Measurements from ENCODE around the gene DNASE1L1. TPM values are rescaled to one million over a fixed set of nuclear protein-coding genes. Genes with fewer than 3 reads are reported as not detected.

The DNASE1L1 gene
- total RNA-seq, 1 donor from 2014 or later = 134 TPM

DNA sequence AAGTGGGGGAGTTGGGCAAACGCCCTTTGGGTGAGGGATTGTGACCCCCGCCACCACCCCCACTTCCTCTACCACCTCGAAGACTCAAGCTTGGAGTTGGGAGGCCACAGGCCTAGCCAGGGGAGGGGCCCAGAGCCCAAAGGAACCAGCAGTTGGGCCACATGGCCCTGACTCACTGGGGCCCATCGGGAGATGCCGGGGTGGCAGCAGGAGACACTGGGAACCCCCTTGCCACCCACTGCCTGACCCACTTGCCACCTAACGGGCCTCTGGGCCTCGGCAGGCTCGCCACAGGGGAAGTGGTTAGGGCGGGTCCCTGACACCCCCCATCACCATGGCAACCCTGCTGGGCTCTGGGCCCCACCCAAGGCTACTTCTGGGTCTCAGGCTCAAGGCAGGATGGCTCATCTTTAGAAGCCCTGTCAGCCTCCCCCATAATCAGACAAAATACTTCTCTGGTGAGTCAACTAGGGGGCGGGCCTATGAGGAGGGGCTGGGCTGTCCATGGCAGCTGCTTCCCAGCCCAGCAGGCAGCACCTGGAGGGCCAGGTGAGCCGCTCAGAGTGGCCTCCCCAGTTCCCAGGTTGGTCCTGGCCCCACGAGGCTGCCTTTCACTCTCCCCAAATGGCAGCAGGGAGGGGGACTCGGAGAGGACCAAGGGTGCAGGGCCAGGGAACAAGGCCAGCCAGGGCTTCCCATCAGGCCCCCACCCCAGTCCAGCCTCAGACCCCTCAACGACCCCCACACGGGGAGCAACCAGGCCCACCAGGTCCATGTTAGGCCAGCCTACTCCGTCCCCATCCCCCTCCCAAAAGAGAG lies 40.2 kb downstream of the DNASE1L1 start:
- peak; percentile 53 for DNase-seq (ENCODE audit: low read depth, low spot score)

DNA sequence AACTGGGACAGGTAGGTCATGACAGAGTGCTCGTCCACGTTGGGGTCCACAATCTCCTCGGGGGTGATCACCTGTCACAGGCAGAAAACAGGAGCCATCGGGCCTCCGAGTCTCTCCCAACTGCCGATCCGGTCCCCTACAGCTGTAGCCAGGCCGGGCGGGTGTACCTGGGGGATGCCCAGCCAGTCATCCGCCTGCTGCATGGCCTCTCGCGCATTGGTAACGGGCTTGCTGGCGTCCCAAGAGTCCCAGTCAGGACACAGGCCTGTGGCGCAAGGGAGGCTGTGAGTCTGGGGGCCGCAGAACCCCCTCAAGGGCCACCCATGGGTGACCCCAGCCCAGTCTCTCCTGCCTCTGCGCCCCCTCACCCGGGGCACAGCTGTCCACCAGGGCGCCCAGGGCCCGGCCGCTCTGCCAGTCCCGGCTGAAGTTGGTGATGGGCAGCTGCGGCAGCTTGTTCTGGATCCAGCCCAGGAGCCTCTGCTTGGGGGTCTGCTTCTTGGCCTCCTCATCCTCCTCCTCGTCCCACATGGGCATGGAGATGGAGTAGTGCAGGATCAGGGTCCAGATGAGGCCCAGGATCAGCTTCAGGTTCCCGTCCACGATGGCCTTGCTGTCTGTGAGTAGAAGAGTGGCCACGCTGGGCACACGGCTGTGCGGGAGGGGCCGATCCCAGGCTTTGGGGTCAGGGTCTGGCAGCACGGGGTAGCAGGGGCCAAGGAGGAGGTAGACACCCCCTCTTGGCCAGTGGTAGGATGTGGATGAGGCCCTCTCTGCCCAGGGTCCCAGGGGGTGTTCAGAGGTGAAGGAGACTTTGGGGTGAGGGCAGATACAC lies 41.4 kb downstream of the DNASE1L1 start:
- no peak for DNase-seq (ENCODE audit: low read depth, low spot score)

DNA sequence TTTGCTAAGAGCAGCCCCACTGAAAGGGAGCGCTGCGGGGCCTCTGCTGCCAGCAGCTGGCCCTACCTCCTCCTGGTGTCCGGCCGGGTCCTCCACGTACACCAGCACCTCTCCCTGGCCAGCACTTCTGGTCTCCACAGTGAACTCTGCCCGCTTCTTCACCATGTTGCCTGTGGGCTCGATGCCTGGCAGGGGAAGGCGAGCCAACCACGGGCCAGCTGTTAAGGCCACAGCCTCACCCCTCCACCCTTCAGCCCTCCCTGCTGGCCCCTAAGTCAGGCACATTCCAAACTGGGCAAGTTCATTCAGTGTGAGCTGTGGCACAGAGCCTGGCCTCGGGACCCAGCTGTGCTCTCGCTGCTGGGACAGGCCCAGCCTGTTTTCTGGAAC lies 42.4 kb downstream of the DNASE1L1 start:
- no peak for DNase-seq (ENCODE audit: low read depth, low spot score)

DNA sequence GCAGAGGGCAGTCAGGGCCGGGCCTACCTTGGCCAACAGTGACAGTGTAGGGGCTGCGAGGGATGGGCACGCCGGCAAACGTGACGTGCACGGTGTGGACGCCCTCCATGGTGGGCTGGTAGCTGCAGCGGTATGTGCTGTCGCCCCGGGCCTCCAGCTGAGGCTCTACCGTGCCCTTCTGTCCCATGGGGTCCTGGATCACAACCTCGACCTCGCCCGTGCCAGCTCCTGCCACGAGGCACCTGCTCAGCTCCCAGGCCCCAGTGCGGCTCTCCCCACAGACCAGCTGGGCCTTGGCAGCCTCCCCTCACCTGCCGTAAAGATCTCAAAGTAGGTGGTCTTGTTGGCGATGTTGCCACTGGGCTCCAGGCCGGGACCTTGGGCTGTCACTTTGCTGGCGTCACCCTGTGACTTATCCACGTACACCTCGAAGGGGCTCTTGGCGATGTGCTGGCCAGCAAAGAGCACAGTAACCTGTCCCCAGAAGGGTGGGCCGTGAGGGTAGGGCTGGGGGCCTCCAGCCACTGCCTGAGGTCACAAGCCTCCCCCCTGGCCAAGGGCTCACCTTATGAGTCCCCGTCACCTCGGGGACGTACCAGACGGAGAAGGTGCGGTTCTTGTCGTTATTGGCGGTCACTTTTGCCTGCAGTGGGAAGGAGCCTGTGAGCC lies 42.9 kb downstream of the DNASE1L1 start:
- DNase-seq (ENCODE audit: low read depth, low spot score) = no peak

DNA sequence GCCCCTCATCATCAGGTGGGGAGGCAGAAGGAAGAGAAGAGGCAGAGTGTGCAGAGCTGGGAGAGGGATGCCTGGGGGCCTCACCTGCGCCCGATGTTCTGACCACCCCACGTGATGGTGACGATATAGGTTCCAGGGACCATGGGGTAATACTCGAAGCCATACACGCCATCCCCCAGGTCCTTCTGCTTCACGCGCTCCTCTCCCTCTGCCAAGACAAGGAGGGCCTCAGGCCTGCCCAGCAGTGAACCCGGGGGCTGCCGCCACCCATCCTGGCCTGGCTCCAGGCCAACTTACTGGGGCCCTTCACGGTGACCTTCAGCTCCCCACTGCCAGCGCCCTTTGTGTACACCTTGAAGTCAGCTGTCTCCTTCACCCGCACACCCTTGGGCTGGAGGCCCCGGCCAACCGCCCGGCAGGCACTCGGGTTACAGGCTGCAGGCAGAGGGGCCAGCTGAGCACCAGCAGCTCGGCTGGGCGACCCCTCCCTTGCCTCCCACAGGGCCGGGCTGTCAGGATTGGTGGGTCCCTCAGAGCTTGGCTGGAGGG lies 43.9 kb downstream of the DNASE1L1 start:
- no peak for DNase-seq (ENCODE audit: low read depth, low spot score)

DNA sequence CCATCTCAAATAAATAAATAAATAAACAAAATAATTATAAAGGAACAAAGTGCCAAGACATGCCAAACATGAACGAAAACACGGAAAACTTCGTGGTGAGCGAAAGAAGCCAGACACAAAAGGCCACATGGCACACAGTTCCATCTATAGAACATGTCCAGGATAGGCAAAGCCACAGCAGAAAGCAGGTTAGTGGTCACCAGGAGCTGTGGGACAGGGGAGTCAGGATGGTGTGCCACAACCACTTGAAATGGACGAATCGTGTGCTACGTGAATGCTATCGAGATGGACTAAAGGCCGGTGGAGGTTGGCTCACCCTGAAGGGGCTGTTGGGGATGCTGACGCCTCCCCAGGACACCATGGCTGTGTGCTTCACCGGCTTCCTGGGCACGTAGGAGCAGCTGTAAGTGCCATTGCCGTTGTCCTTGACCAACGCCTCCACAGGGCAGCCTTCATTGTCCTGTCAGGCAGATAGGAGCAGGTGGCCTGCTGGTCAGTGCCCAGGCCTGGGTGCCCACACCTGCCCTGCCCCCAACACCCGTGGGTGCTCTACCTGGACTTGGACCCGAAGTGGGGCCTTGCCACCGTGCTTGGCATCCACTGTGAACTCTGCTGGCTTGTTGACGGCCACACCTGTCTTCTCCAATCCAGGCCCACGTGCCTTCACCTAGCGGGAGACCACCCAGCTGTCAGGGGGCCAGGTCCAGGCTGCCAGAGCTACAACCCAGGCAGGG lies 45.2 kb downstream of the DNASE1L1 start:
- no peak for DNase-seq (ENCODE audit: low read depth, low spot score)

DNA sequence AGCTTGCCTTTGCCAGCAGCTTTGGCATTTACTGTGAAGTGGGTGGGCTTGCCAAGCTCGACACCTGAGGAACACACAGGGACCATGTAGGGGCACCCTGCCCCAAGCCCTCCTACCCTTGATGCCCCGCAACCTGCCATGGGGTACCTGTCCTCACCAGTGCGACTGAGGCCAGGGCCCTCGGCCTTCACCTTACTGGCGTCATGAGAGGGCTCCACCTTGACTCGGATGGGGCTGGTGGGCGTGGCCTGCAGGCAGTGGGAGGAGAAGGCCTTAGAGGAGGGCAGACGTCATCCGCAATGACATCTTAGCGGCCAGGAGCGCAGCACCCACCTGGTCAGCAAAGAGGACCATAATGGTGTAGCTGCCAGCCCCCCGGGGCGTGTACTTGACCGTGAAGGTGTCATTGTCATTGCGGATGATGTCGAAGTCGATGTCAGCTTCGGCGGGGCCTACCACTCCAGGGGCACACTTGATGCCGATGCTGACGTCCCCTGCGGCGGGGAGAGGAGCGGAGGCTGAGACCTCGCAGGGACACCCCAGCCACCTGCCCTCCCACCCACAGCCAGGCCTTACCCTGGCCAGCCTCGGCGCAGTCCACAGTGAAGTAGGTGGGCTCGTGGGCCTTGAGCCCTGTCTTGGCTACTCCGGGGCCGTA lies 46.8 kb downstream of the DNASE1L1 start:
- no peak for DNase-seq (ENCODE audit: low read depth, low spot score)

DNA sequence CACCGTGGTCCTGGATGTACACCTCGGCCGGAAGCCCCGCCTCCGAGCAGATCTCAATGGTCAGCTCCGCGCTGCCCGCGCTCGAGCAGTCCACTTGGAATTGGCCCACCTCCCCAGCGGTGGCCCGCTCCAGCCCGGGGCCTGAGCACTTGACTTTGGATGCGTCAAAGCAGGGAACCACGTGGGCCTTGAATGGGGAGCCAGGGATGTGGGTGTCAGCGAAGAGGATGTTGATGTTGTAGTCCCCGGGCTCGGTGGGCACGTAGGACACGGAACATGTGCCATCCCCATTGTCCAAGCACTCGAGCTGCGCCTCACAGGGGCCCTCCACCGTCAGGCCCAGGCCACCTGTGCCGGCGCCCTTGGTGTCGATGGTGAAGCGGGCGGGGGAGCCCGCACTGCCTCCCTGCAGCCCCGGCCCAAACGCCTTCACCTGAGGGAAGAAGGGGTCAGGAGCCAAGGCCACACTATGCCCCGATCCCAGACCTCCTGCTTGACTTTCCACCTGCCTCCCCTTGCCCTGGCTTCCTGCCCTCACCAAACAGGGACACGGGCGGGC lies 48.8 kb downstream of the DNASE1L1 start:
- DNase-seq (ENCODE audit: low read depth, low spot score) = no peak

DNA sequence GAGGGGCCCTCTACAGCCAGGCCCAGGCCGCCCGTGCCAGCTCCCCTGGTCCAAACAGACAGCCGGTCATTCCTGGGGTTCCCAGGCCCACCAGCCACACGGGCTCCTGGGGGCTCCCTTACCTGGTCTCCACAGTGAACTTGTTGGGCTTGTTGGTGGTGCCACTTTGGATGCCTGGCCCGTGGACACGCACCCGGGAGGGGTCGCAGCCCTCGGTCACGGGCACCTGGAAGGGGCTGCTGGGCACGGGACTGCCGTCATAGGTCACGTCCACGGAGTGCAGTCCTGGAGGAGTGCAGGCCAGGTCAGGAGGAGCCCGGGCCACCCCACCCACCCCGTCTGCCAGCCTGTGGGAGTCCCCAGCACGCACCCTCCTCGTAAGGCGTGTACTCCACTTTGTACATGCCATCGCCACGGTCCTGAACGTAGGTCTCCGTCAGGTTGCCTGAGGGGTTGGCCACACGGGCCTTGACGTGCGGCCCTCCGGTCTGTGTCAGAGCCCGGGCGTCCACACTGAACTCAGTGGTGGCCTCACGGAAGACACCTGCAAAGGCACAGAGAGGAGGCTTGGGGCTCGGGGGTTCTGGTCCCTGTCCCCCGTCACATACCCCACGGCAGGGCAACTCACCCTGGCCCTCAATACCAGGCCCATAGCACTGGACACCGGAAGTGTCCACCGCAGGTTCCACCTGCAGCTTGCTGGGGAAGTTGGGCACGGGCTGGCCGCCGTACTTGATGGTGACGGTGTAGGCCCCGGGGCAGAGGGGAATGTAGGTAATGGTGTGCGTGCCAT lies 49.5 kb downstream of the DNASE1L1 start:
- no peak for DNase-seq (ENCODE audit: low read depth, low spot score)

DNA sequence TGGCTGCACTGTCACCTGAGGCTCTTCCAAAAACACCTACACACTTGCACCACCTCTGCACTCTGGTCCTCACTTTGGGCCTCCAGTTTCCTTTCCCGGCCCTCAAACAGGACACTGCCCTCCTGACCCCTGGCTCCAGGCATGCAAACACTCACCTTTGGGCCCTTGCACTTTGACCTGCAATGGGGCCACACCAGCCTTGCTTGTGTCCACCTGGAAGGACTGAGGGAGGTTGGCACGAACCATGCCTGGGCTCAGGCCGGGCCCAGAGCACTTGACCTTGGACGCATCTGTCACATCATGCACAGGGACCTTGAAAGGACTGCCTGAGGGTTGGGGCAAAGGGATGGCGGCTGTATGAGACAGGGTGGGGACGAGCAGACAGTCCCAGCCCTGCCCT lies 50.2 kb downstream of the DNASE1L1 start:
- DNase-seq (ENCODE audit: low read depth, low spot score) = no peak

DNA sequence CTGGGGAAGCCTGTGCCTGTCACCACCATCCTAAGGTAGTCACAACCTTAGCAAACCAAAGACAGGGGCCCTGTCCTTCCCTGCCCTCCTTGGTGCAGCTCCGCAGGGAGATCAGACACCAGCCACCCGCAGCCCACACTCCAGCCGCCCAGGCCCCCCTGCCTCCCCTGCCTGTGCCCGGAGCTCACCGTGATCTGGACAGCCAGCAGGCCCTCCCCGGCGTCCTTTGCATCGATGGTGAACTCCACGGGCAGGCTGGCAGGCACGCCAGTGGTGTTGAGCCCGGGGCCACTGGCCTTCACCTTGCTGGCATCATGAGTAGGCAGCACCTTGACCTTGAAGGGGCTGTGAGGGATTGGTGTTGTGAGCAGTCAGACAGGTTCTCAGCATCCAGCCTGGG lies 51.0 kb downstream of the DNASE1L1 start:
- DNase-seq (ENCODE audit: low read depth, low spot score) = no peak

DNA sequence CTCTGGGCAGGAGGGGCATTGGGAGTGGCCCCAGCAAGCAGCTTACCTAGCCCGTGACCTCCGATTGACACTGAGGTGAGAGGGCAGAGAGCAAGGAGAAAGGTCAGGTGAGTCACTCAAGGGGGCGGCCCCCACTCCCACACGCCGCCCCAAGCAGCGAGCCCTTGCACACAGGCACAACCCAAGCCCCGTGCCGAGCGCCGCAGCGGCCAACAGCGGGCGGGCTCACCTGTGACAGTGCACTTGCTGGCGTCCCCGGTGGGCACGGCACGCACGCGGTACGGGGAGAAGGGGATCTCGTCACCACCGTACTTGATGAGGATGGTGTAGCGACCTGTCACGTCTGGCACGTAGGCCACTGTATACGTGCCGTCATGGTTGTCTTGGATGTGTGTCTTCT lies 51.8 kb downstream of the DNASE1L1 start:
- no peak for DNase-seq (ENCODE audit: low read depth, low spot score)

DNA sequence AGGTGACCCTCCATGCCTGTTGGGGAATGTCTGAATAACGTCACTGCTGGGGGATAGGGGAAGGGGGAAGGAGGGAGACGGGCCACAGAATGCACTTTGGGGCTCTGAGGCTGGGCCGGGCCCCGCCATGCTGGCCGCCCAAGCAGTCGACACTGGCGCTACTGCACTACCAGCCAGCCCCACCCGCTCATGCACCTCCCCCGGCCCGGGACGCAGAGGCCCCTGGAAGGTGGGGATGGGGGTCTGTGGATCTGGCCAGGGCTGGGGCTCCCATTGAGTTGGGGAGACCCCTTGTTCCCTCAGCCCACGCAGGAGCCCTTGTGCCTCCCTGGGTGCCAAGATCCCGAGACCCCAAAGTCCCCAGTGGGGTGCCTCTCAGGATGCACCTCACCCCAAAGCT lies 52.5 kb downstream of the DNASE1L1 start:
- DNase-seq (ENCODE audit: low read depth, low spot score) = no peak

DNA sequence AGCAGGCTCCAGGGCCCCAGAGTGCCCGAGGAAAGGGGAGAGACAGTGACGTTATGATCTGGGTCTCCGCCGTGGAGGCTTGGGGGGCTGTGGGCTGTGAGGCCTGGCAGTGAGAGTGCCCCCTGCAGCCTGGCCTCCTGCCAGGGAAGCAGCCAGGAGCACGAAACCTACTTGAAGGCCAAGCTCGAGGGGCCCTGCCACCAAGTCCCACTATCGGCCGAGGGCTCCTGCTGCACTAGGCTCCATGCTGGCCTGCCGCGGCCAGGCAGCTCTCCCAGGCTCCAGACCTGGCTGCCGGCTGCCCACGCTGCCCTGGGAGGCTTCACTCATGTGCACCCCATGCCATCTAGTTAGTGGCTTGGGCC lies 53.3 kb downstream of the DNASE1L1 start:
- no peak for DNase-seq (ENCODE audit: low read depth, low spot score)

DNA sequence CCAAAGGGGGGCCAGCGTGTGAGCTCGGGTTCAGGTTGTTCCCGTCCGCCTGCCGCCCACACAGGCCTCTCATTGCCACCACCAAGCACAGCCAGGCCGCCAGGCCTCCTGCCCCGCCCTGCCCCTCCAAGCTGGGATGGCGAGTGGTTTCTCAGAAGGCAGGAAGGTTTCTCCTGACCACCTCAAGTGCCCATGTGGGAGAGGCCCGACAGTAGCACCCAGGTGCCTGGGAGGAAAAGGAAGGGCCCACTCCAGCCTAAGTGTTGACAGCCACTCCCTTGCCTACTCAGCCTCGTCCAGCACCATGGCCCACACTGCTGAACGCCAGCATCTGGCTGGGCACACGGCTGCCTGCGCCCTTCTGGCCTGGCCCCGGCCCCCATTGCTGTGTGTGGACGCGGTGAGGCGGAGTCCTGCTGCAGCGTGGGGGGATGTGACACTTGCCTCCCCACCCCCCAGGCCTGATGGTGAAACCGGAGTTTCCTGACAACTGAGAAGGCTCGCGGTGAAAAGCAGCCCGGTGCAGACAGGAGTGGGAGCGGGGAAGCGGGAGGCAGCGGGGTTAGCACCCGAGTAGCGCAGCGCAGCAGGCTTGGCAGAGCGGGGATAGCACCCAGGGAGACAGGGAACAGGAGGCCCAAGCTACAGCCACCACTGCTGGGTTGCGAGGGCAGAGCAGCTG lies 53.8 kb downstream of the DNASE1L1 start:
- no peak for DNase-seq (ENCODE audit: low read depth, low spot score)

DNA sequence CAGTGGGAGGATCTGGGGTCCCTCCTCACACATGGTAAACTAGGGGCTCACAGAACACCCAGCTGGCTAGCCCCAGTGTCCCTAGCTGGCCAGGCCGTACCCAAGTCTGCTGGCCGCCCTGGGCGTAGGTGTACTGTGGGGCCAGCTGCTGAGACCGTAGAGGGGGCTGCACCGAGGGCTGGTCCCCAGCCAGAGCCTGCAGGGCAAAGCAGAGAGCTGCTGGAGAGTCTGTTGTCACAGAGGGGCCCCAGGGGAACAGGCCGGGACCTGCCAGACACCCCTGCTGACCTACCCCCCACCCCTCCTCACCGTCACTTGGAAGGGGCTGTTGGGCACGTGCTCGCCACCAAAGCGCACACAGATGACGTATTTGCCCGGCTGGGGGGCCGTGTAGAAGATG lies 54.5 kb downstream of the DNASE1L1 start:
- no peak for DNase-seq (ENCODE audit: low read depth, low spot score)

DNA sequence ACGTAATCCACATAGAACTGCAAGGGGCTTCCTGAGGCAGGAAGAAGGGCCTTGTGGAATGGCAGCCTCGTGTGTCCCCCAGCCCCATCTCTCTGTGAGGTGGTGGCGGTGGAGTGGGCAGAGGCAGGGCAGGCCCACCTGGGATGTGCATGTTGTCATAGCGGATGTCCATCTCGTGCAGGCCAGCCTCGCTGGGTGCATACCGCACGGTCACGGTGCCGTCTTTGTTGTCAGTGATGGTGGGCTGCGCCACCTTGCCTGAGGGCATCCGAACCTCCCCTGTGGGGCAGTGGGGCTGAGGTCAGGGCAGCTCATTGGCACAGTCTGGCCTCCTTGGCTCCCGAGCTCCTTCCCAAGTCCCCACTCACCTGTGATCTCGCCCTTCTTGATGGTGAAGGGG lies 55.0 kb downstream of the DNASE1L1 start:
- no peak for DNase-seq (ENCODE audit: low read depth, low spot score)

DNA sequence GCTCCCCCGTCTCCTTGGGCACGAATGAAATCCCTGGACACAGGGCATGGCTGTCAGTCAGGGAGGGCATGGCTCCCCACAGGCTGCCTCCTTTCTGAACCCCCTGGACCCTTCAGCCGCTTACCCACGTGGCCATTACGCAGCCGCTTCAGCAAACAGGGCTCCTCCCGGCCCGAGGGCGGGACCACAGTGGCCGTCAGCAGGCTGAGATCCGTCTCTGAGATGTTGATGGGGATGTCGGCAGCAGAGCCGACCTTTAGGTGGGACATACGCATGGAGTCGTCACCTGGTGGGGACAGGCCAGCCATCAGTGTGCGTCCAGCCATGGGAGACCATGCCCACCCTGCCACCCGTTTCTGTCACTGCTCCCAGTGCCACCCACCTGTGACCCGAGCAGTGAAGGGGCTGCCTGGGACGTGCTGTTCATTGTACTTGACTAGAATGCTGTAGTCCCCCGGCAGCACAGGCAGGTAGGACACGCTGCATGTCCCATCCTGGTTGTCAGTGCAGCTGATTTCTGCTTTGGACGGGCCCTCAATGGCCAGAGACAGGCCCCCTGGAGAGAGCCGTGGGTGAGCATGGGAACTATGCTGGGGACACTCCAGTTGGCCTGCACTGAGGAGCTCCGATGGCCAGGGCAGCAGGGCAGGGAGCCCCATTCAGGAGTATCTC lies 55.7 kb downstream of the DNASE1L1 start:
- no peak for DNase-seq (ENCODE audit: low read depth, low spot score)

All from pulmonary artery endothelial cell (primary cell).